Loucy (cell line): Measurements from ENCODE around the gene NOXA1.

Experiments used
- H2AFZ ChIP-seq: fragments of 200-600 bp; sonication (generic); 2 replicates; pipeline ENCODE4 v1.6.0; 2016; ENCODE audit warnings: antibody characterized with exemption, mild to moderate bottlenecking, low read length, moderate library complexity
- H3F3A ChIP-seq: fragments of 200-600 bp; 2 replicates; pipeline ENCODE4 v1.6.0; 2016; ENCODE audit warnings: antibody characterized with exemption, low read depth, mild to moderate bottlenecking
- H3K27me3 ChIP-seq: fragments of 200-600 bp; sonication (generic); 2 replicates; pipeline ENCODE4 v1.6.1; 2014; ENCODE audit warnings: low read length, mild to moderate bottlenecking; ENCODE audit not compliant: insufficient read depth, poor library complexity, severe bottlenecking
- H3K36me3 ChIP-seq: fragments of 200-600 bp; sonication (generic); 2 replicates; pipeline ENCODE4 v1.6.1; 2016; ENCODE audit warnings: low read length; ENCODE audit not compliant: insufficient read depth
- H3K4me1 ChIP-seq: fragments of 200-600 bp; sonication (generic); 2 replicates; pipeline ENCODE4 v1.5.1; 2014; ENCODE audit warnings: low read length, mild to moderate bottlenecking; ENCODE audit not compliant: insufficient read depth, poor library complexity, severe bottlenecking
- H3K4me2 ChIP-seq: fragments of 200-600 bp; sonication (generic); 2 replicates; pipeline ENCODE4 v1.6.0; 2014; ENCODE audit warnings: antibody characterized with exemption, low read length, low read depth, mild to moderate bottlenecking; ENCODE audit not compliant: poor library complexity, severe bottlenecking
- H3K4me3 ChIP-seq: fragments of 200-600 bp; sonication (generic); 2 replicates; pipeline ENCODE4 v1.5.1; 2014; ENCODE audit warnings: low read length, mild to moderate bottlenecking, mixed read lengths; ENCODE audit not compliant: poor library complexity, severe bottlenecking
- H3K79me2 ChIP-seq: fragments of 200-600 bp; sonication (generic); 2 replicates; pipeline ENCODE4 v1.6.1; 2014; ENCODE audit warnings: low read length; ENCODE audit not compliant: insufficient read depth
- H3K9ac ChIP-seq: fragments of 200-600 bp; sonication (generic); 2 replicates; pipeline ENCODE4 v1.6.0; 2014; ENCODE audit warnings: mild to moderate bottlenecking, low read depth, low read length, moderate library complexity; ENCODE audit not compliant: poor library complexity, severe bottlenecking
- H3K9me2 ChIP-seq: fragments of 200-600 bp; sonication (generic); replicated peaks from 2 replicates; pipeline ENCODE4 v1.6.1; 2016; ENCODE audit warnings: low read depth, low read length, mixed read lengths
- H3K9me3 ChIP-seq: fragments of 200-600 bp; sonication (generic); 2 replicates; pipeline ENCODE4 v1.6.1; 2014; ENCODE audit warnings: mild to moderate bottlenecking, antibody characterized with exemption, low read length, low read depth; ENCODE audit not compliant: insufficient read depth
- H4K20me1 ChIP-seq: fragments of 200-600 bp; sonication (generic); 2 replicates; pipeline ENCODE4 v1.6.0; 2014; ENCODE audit warnings: antibody characterized with exemption, low read length, mild to moderate bottlenecking; ENCODE audit not compliant: insufficient read depth, poor library complexity, severe bottlenecking
- CTCF ChIP-seq: fragments of 200-600 bp; sonication (generic); conservative IDR thresholded peaks from 2 replicates; pipeline ENCODE4 v1.5.1; 2014; ENCODE audit warnings: mild to moderate bottlenecking, antibody characterized with exemption, low read length
- EZH2phosphoT487 ChIP-seq: fragments of 200-600 bp; IDR thresholded peaks from 2 replicates; pipeline ENCODE4 v1.6.1; 2018; ENCODE audit warnings: antibody characterized with exemption, mild to moderate bottlenecking, moderate library complexity, borderline replicate concordance

NOXA1 gene

GRCh38 chr9:137474271-137474670 lies 51.1 kb downstream of the NOXA1 start:
- no peaks in the 10 kb centered on the region for H3K79me2 ChIP-seq
- TF ChIP-seq EZH2phosphoT487 (no peak), CTCF (no peak)

GRCh38 chr9:137475666-137476065 lies 52.5 kb downstream of the NOXA1 start:
- Histone ChIP-seq H4K20me1 (no peaks in the 10 kb centered on the region), H2AFZ (no peak overlapping the region), H3K9ac (no peak overlapping the region), H3K4me2 (no peak overlapping the region), H3K4me3 (no peak overlapping the region), H3K36me3 (no peaks in the 10 kb centered on the region), H3K9me2 (no peaks in the 10 kb centered on the region), H3K4me1 (peaks cover 5% of the 10 kb centered on the region), H3K9me3 (peaks cover 27% of the 10 kb centered on the region; the same call in 1 of the 2 replicates), H3F3A (no peaks in the 10 kb centered on the region), H3K27me3 (no peaks in the 10 kb centered on the region), H3K79me2 (no peaks in the 10 kb centered on the region)
- no peak for TF ChIP-seq EZH2phosphoT487
- TF ChIP-seq CTCF: no peak

More at GRCh38 chr9:137474271-137474670, 51.1 kb downstream of the NOXA1 start:
- Histone ChIP-seq H3F3A (no peaks in the 10 kb centered on the region), H3K9me3 (peaks cover 27% of the 10 kb centered on the region; the same call in 1 of the 2 replicates), H3K27me3 (no peaks in the 10 kb centered on the region), H3K4me2 (no peak overlapping the region), H3K36me3 (no peaks in the 10 kb centered on the region), H3K9ac (no peak overlapping the region), H2AFZ (no peak overlapping the region), H3K9me2 (no peaks in the 10 kb centered on the region), H3K4me1 (peaks cover 7% of the 10 kb centered on the region), H3K4me3 (no peak overlapping the region), H4K20me1 (no peaks in the 10 kb centered on the region)

GRCh38 chr9:137476856-137477255 lies 53.7 kb downstream of the NOXA1 start:
- TF ChIP-seq EZH2phosphoT487 (no peak), CTCF (no peak)
- Histone ChIP-seq H4K20me1 (no peaks in the 10 kb centered on the region), H3K36me3 (no peaks in the 10 kb centered on the region), H2AFZ (no peak overlapping the region), H3K4me3 (no peak overlapping the region), H3K27me3 (no peaks in the 10 kb centered on the region), H3K9me3 (peaks cover 27% of the 10 kb centered on the region; the same call in 1 of the 2 replicates), H3K4me2 (no peak overlapping the region), H3K9ac (no peak overlapping the region), H3K79me2 (no peaks in the 10 kb centered on the region), H3F3A (no peaks in the 10 kb centered on the region), H3K4me1 (no peaks in the 10 kb centered on the region), H3K9me2 (no peaks in the 10 kb centered on the region)
